DND-41 (cell line): Measurements from ENCODE around the gene SYCP2L.

Experiments
- ATAC-seq: fragments of 200-7000 bp; cut with Tn5 transposase; 3 replicates; pipeline ENCODE4 v1.9.1; 2021; ENCODE audit warnings: low read depth; ENCODE audit not compliant: insufficient read depth
- DNase-seq: peaks from one replicate; pipeline ENCODE4 v3.0.0-alpha.2; 2020
- H2AFZ ChIP-seq: 2 replicates; pipeline ENCODE4 v1.6.0; 2012; ENCODE audit warnings: low read depth, low read length
- H3K27ac ChIP-seq: 2 replicates; pipeline ENCODE4 v1.5.1; 2012; ENCODE audit warnings: low read length, inconsistent platforms
- H3K27me3 ChIP-seq: fragments of 200-600 bp; sonication (generic); 2 replicates; pipeline ENCODE4 v1.6.0; 2012; ENCODE audit warnings: low read length, mild to moderate bottlenecking, inconsistent platforms; ENCODE audit not compliant: insufficient read depth, poor library complexity
- H3K36me3 ChIP-seq: 2 replicates; pipeline ENCODE4 v1.5.1; 2012; ENCODE audit warnings: low read length, inconsistent platforms; ENCODE audit not compliant: insufficient read depth
- H3K4me1 ChIP-seq: 2 replicates; pipeline ENCODE4 v1.5.1; 2012; ENCODE audit warnings: mild to moderate bottlenecking, low read length; ENCODE audit not compliant: insufficient read depth
- H3K4me2 ChIP-seq: 2 replicates; pipeline ENCODE4 v1.6.0; 2012; ENCODE audit warnings: mild to moderate bottlenecking, moderate library complexity, low read length, inconsistent platforms; ENCODE audit not compliant: insufficient read depth
- H3K4me3 ChIP-seq, 2 experiments: fragments of 200-600 bp in 1 of 2; shearing (Covaris generic) in 1 of 2; 2 replicates each; pipeline ENCODE4 v1.5.1; 2012 to 2016; ENCODE audit warnings: inconsistent platforms in 2 of 2, low read length in 2 of 2, mild to moderate bottlenecking in 2 of 2, low read depth in 1 of 2, moderate library complexity in 1 of 2
- H3K79me2 ChIP-seq: 2 replicates; pipeline ENCODE4 v1.6.0; 2012; ENCODE audit warnings: low read length, inconsistent platforms; ENCODE audit not compliant: insufficient read depth
- H3K9ac ChIP-seq: 2 replicates; pipeline ENCODE4 v1.6.0; 2012; ENCODE audit warnings: low read depth, mild to moderate bottlenecking, inconsistent platforms, low read length, moderate library complexity
- H3K9me3 ChIP-seq: 2 replicates; pipeline ENCODE4 v1.5.1; 2012; ENCODE audit warnings: low read length, moderate library complexity, mild to moderate bottlenecking, inconsistent platforms; ENCODE audit not compliant: insufficient read depth, severe bottlenecking
- H4K20me1 ChIP-seq: 2 replicates; pipeline ENCODE4 v1.6.0; 2012; ENCODE audit warnings: low read length; ENCODE audit not compliant: insufficient read depth
- EZH2 ChIP-seq: IDR thresholded peaks from 3 replicates; pipeline ENCODE4 v1.6.1; 2012; ENCODE audit warnings: borderline replicate concordance, low read depth, mild to moderate bottlenecking, moderate library complexity, low read length, inconsistent platforms; ENCODE audit not compliant: severe bottlenecking
- TF ChIP-seq, protein P1 (sequence below): IDR thresholded peaks from 2 replicates; pipeline ENCODE4 v1.5.1; 2012; ENCODE audit warnings: borderline replicate concordance, low read length, moderate library complexity, mild to moderate bottlenecking; ENCODE audit not compliant: poor library complexity, severe bottlenecking; ENCODE audit errors: extremely low read depth

The SYCP2L gene

DNA sequence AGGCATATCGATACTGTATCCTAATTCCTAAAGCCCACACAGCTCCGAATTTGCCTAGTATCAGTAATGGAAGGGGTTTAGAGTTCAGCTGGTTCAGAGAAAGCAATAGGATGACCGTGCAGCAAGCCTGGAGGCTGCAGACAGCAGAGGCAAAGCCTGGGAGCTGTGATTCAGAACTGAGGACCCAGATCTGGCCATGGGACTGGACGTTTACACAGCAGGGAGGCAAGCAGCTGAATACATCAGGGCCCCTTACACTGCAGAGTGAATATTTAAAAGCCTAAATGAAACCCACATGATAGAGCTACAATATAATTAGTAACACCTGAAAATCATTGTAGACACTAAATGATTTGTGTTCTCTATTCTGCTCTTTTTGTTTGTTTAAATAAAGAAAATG is 119.2 kb downstream of the SYCP2L start:
- DNase-seq: no peak

DNA sequence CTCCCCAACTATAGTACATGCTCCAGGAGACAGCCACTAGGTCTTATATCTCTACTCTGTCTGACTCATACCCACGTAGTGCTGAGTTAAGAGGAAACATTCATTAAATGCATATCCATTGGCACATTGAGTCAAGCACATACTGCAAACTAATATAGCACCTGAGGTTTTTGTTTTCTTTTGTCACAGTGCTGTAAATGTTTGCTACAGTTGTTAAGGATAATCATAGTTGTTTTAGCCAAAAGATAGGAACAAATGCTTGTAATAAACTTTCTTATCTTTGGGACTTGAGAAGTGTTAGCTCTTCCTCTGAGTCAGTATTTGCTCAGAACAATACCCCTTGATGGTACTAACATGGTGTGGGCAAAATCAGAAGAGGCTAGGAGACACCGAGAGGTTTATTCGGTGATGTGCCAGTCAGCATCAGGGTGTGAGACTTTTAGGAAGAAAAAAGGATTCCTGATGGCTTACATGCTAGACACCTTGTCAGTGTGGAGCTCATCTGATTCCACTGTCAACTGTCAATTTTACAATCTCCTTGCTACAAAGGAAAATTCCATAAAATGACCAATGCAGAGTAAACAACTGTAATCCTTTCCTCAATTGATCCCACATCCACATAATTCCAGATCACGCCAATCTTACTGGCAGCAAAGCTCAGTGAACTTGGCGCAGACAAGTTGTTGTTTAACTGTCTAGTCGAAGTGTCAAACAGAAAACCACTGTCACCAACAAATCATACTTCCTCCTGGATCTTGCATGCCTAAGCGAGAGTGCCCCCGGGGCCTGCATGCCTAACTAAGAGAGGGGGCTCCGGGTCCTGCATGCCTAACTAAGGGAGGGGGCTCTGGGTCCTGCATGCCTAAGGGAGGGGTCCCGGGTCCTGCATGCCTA is 121.1 kb downstream of the SYCP2L start:
- no peak overlapping the region for H3K4me2 ChIP-seq
- no peak for DNase-seq
- ATAC-seq: no peak

More for the DNA sequence above, 119.2 kb downstream of the SYCP2L start:
- Histone ChIP-seq H3K9me3 (no peaks in the 10 kb centered on the region), H3K27me3 (peaks cover 8% of the 10 kb centered on the region), H3K4me2 (no peak overlapping the region), H3K36me3 (no peaks in the 10 kb centered on the region), H3K27ac (no peak overlapping the region), H3K9ac (no peak overlapping the region), H3K4me1 (no peaks in the 10 kb centered on the region), H3K79me2 (no peaks in the 10 kb centered on the region), H4K20me1 (no peaks in the 10 kb centered on the region), H2AFZ (no peak overlapping the region), H3K4me3 (no peak overlapping the region)
- TF ChIP-seq, protein P1, sequence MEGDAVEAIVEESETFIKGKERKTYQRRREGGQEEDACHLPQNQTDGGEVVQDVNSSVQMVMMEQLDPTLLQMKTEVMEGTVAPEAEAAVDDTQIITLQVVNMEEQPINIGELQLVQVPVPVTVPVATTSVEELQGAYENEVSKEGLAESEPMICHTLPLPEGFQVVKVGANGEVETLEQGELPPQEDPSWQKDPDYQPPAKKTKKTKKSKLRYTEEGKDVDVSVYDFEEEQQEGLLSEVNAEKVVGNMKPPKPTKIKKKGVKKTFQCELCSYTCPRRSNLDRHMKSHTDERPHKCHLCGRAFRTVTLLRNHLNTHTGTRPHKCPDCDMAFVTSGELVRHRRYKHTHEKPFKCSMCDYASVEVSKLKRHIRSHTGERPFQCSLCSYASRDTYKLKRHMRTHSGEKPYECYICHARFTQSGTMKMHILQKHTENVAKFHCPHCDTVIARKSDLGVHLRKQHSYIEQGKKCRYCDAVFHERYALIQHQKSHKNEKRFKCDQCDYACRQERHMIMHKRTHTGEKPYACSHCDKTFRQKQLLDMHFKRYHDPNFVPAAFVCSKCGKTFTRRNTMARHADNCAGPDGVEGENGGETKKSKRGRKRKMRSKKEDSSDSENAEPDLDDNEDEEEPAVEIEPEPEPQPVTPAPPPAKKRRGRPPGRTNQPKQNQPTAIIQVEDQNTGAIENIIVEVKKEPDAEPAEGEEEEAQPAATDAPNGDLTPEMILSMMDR: no peak
- TF ChIP-seq EZH2: no peak
- ATAC-seq: no peak

DNA sequence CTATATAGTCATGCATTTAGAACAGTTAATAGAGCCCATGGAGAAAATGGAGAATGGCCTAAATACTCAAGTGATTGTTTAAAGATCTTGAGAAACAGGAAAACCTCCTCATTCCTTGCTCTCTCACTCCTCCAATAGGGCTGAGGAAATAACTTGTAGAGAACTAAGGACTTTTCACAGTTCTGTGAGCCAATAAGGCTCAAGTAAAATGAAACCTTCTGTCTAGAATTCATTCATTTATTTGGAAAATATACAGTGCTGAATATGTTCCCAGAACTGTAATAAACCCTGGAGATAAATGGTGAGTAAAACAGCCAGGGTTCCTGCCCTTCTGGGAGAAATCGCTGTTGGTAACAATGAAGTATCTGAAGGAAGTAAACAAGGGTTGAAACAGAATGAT is 122.0 kb downstream of the SYCP2L start:
- TF ChIP-seq, protein P1: no peak
- TF ChIP-seq EZH2: no peak
- H3K9ac ChIP-seq: no peak overlapping the region

More for the DNA sequence above, 121.1 kb downstream of the SYCP2L start:
- Histone ChIP-seq H2AFZ (no peak overlapping the region), H3K9me3 (no peaks in the 10 kb centered on the region), H3K9ac (no peak overlapping the region), H3K79me2 (no peaks in the 10 kb centered on the region), H3K4me1 (no peaks in the 10 kb centered on the region), H3K27ac (no peak overlapping the region), H3K27me3 (peaks cover 8% of the 10 kb centered on the region), H3K36me3 (no peaks in the 10 kb centered on the region), H4K20me1 (no peaks in the 10 kb centered on the region), H3K4me3 (no peak overlapping the region)
- TF ChIP-seq, protein P1: no peak
- TF ChIP-seq EZH2: no peak

More for the DNA sequence above, 122.0 kb downstream of the SYCP2L start:
- no peak for DNase-seq
- H3K9me3 ChIP-seq: no peaks in the 10 kb centered on the region
- no peaks in the 10 kb centered on the region for H4K20me1 ChIP-seq
- H3K4me3 ChIP-seq: no peak overlapping the region
- H3K36me3 ChIP-seq: no peaks in the 10 kb centered on the region
- ATAC-seq: no peak
- H3K4me2 ChIP-seq: no peak overlapping the region
- H3K4me1 ChIP-seq: no peaks in the 10 kb centered on the region
- peaks cover 14% of the 10 kb centered on the region for H3K27me3 ChIP-seq
- no peak overlapping the region for H2AFZ ChIP-seq
- no peaks in the 10 kb centered on the region for H3K79me2 ChIP-seq
- no peak overlapping the region for H3K27ac ChIP-seq
